Chondrocyte (in vitro differentiated cells): Measurements from ENCODE around the gene C4orf54. TPM values are rescaled to one million over a fixed set of nuclear protein-coding genes. Genes with fewer than 3 reads are reported as not detected.

Source experiments
- DNase-seq: peaks from one replicate; pipeline ENCODE4 v3.0.0; 2021; ENCODE audit warnings: mixed read lengths, low spot score
- H3K27ac Mint-ChIP-seq: one replicate; pipeline ENCODE4 v1.8.0; 2021; ENCODE audit warnings: mild to moderate bottlenecking, moderate library complexity, mixed read lengths; ENCODE audit not compliant: unreplicated experiment
- H3K27me3 Mint-ChIP-seq: 2 replicates; pipeline ENCODE4 v1.8.0; 2021; ENCODE audit warnings: low read depth, mixed read lengths
- H3K36me3 Mint-ChIP-seq: 2 replicates; pipeline ENCODE4 v1.8.0; 2021; ENCODE audit warnings: low read depth, mixed read lengths
- H3K4me1 Mint-ChIP-seq: 2 replicates; pipeline ENCODE4 v1.8.0; 2021; ENCODE audit warnings: low read depth, mild to moderate bottlenecking, mixed read lengths
- H3K4me3 Mint-ChIP-seq: one replicate; pipeline ENCODE4 v1.8.0; 2021; ENCODE audit warnings: mild to moderate bottlenecking, moderate library complexity, mixed read lengths; ENCODE audit not compliant: unreplicated experiment
- H3K9me3 Mint-ChIP-seq: 2 replicates; pipeline ENCODE4 v1.8.0; 2021; ENCODE audit warnings: low read depth, mixed read lengths
- CTCF ChIP-seq: fragments of 200-600 bp; sonication (generic); IDR thresholded peaks from 2 replicates; pipeline ENCODE4 v1.5.0; 2021; ENCODE audit warnings: antibody characterized with exemption, mild to moderate bottlenecking, moderate library complexity
- total RNA-seq: library from RNA; stranded (reverse); gene quantifications from 3 replicates; pipeline ENCODE4 v1.2.1, GENCODE V29; 2021

The C4orf54 gene
- total RNA-seq, 1 donor from 2014 or later = not detected

GRCh38 chr4:99645036-99645435 lies 12.6 kb downstream of the C4orf54 start:
- peaks cover 26% of the 10 kb centered on the region for H3K27me3 Mint-ChIP-seq
- no peaks in the 10 kb centered on the region for H3K36me3 Mint-ChIP-seq
- H3K4me3 Mint-ChIP-seq = no peak overlapping the region
- H3K4me1 Mint-ChIP-seq = no peaks in the 10 kb centered on the region
- no peaks in the 10 kb centered on the region for H3K9me3 Mint-ChIP-seq
- no peak overlapping the region for H3K27ac Mint-ChIP-seq
- DNase-seq = no peak
- no peak for TF ChIP-seq CTCF

GRCh38 chr4:99644453-99644852 lies 13.2 kb downstream of the C4orf54 start:
- H3K27me3 Mint-ChIP-seq = peaks cover 25% of the 10 kb centered on the region
- no peak for DNase-seq
- H3K4me1 Mint-ChIP-seq = no peaks in the 10 kb centered on the region
- H3K4me3 Mint-ChIP-seq = no peak overlapping the region
- no peak overlapping the region for H3K27ac Mint-ChIP-seq
- no peak for TF ChIP-seq CTCF
- no peaks in the 10 kb centered on the region for H3K9me3 Mint-ChIP-seq
- H3K36me3 Mint-ChIP-seq = no peaks in the 10 kb centered on the region

- Mint-ChIP-seq H3K27ac (no peak overlapping the region), H3K4me1 (no peaks in the 10 kb centered on the region), H3K36me3 (no peaks in the 10 kb centered on the region), H3K4me3 (no peak overlapping the region), H3K9me3 (no peaks in the 10 kb centered on the region), H3K27me3 (peaks cover 19% of the 10 kb centered on the region)
- TF ChIP-seq CTCF = no peak
- DNase-seq = no peak
Measured at GRCh38 chr4:99642725-99643489, 14.7 kb downstream of the C4orf54 start.

GRCh38 chr4:99640676-99641075 lies 17.0 kb downstream of the C4orf54 start:
- Mint-ChIP-seq H3K4me1 (no peaks in the 10 kb centered on the region), H3K4me3 (no peak overlapping the region), H3K27ac (no peak overlapping the region), H3K27me3 (peaks cover 14% of the 10 kb centered on the region), H3K36me3 (no peaks in the 10 kb centered on the region), H3K9me3 (no peaks in the 10 kb centered on the region)
- no peak for DNase-seq
- TF ChIP-seq CTCF = no peak

- Mint-ChIP-seq H3K4me1 (no peaks in the 10 kb centered on the region), H3K9me3 (no peaks in the 10 kb centered on the region), H3K27ac (no peak overlapping the region), H3K4me3 (no peak overlapping the region), H3K36me3 (no peaks in the 10 kb centered on the region), H3K27me3 (peaks cover 11% of the 10 kb centered on the region)
- no peak for TF ChIP-seq CTCF
- DNase-seq = no peak
Measured at GRCh38 chr4:99637174-99637573, 20.5 kb downstream of the C4orf54 start.
